CD4-positive, alpha-beta T cell treated with Interleukin-12 subunit alpha and Interleukin-12 subunit beta, for 1 hour (primary cell): ENCODE measurements around the gene KCNJ6.

Experiments used
- DNase-seq: peaks from one replicate; pipeline ENCODE4 v3.0.0-alpha.2; 2020

KCNJ6 gene

DNA sequence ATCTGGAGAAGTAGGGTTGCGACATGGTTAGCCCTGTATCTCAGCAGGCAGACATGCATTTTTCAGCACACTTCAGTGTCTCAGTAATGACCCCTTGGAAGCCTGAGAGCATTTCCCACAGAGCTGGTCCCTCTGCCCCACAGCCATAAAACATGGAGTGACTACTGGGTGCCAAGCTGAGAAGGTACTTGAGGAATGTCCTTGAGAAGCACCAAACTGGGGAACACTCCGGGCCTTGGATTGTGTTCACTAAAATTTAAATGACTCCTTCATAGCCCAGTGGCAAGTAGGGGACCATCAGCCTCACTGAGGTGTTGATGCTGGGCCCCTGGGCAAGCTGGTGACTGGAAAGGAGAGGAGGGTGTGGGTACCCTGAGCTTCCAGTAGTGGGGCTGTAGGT, 54.7 kb downstream of the KCNJ6 start:
- no peak for DNase-seq

GRCh38 chr21:37860416-37860815, 55.8 kb downstream of the KCNJ6 start:
- no peak for DNase-seq

GRCh38 chr21:37855647-37856625, 60.3 kb downstream of the KCNJ6 start:
- no peak for DNase-seq

DNA sequence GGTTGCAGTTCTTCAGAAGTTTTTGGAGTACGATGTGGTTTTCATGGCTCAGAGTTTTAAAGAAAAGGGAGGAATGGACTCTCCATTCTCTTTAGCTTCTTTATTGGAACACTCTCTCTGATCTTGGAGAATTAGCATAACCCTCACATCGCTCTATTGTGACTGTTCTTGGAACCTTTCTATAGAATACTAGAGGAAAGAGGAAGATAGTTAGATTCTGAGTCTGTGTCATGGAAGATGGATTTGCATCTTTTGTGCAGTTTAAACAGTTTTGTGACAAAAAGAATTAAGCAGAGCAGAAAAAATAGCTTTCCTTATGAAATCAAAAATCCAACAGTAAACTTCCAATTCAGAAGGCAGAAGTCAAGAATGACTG, 61.0 kb downstream of the KCNJ6 start:
- DNase-seq: no peak

DNA sequence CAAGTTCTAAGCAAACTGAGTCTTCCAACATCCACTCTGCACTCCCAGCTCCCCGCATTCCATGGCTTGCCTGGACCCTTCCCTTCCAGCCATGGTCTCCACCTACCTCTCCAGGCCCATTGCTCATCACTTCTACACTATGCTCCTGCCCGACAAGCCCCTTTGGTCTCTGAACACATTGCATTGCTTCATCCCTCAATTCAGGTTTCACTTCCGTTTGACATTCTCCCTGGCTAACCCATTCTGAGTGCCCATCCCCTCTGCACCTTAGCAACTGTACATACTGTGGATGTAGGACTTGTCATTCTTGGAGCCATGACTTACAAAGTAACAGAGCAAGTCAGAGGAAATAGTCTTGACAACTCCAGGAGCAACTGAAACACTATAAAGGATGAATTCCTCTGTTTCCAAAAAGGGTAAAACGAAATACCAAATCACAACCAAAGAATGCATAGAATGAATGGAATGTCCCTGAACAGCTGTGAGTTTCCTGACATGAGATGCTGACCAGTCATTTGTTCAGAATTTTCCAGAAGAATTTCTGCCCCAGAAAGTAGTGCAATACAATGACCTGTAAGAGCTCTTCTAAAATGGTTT, 66.7 kb downstream of the KCNJ6 start:
- DNase-seq: no peak

DNA sequence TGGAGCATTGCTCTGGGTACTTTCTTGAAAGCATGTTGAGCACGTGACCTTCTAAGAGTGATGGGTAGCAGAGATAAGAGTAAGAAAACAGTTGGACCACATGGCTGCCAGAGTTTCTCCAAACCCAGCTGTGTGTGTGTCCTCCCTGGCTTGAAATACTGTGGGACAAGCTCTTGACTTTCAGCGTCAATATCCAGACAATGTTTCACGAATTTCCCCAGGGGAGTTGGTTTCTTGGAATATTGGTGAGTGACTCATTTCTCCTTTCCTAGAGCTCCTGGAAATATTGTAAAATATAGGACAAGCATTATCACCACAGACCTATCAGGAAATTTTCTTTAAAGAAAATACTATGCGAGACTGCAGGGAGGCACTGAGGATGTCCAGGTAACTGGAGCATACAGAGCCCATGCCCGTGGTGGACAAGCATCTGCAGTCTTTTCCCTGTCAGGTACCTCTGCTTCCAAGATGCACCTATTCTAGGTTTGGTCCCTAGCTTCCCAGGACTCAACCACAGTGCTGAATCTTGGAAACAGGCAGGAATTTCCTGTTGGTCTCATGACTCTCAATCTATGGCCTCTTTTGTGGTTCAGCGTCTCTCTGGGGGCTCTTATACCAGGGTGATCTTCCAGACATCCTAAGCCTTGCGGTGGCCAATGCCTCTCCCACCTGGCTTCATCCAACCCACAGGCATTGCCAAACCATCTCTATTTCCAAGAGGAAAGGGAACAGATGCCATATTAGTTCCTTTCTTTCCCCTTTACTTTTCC, 67.4 kb downstream of the KCNJ6 start:
- no peak for DNase-seq

DNA sequence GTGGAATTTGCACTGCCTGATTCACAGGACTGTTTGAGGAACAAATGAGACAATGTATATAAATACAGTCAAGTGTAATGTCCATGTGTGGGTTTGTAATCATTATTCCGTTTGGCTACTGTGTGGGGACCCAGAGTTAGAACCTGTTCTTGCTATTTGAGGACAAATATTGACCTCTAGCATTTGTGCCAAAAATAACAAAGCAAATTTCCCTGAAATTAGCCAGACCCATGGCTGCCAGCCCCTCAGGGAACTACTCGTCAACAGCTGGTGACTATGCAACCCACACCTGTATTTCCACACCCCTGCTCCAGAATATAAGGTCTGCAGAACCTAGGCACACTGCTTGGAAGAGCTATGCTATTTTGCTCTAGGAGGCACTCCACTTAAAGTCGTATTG, 70.7 kb downstream of the KCNJ6 start:
- DNase-seq: no peak

DNA sequence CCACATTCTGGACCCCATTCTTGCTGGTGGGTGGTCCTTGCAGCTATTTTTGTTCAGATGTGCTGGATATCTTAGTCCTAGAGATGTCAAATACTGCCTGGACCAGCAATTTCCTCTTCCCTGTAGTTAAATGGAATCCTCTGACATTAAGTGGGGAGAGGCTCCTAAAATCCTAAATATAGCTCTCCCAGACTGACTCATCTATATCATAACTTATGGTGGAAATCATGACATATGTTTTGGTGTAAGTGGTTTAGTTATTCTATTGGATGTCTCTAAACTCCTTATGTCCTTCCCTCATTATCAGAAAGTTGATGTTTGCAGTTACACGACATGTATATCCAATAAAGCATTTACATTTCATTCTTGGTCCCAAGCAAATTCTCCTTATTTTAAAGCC, 73.1 kb downstream of the KCNJ6 start:
- no peak for DNase-seq

DNA sequence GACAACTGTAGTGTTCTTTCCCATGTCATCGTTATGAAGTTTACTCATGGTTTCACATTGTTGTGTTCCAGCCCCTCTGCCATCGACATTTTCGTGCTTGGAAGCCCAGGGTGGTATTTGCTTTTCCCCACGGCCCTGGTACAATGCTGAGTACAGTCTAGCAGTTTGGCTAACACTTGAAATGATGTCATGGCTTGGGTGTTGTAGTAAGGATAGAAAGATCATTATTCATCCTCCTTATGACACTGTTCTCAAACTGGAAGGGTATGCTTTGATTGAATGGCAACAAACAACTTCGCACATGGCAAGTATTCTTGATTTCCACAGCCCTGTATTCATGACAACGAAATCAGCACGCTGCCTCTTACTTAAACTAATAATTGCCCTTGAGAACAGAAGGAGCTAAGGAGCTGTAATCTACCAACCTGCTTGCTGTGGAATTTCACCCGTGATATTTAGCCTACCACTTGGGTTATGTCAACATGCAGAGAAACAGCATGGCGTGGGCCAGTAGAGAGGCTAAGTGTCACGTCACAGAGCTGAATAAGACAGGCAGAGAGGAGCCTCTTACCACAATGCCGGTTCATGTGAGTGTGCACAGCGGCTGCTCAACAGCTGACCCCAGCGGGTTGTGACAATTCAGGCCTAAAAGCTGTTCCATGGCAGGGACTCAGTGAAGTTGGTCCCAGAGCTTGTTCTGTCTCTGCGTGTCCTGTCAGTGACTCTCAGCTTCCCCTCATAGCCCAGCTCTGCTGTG, 73.9 kb downstream of the KCNJ6 start:
- no peak for DNase-seq

- DNase-seq: no peak
These were observed 78.9 kb downstream of the KCNJ6 start for GRCh38 chr21:37837381-37837780.

DNA sequence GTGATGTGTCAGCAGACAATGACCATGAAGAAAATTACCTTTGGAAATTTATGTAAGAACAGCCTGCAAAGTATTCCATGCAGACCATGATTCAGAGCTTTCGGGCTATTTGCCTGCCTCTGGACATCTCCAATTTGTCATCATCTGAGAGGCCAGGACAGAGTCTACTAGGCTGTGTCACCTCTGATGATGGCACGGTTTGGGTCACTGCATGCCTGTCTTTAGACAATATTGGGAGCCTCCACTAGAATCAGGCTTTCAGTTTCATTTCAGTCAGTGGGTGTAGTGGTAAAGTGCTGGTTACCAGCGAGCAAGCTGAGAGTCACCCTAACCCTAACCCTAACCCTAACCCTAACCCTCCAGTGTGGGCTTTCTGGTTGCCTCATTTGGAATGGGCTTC, 80.8 kb downstream of the KCNJ6 start:
- no peak for DNase-seq

- DNase-seq: no peak
These were observed 83.0 kb downstream of the KCNJ6 start for GRCh38 chr21:37833301-37833700.

GRCh38 chr21:37829447-37829846, 86.8 kb downstream of the KCNJ6 start:
- DNase-seq: no peak

GRCh38 chr21:37828991-37829390, 87.3 kb downstream of the KCNJ6 start:
- no peak for DNase-seq

DNA sequence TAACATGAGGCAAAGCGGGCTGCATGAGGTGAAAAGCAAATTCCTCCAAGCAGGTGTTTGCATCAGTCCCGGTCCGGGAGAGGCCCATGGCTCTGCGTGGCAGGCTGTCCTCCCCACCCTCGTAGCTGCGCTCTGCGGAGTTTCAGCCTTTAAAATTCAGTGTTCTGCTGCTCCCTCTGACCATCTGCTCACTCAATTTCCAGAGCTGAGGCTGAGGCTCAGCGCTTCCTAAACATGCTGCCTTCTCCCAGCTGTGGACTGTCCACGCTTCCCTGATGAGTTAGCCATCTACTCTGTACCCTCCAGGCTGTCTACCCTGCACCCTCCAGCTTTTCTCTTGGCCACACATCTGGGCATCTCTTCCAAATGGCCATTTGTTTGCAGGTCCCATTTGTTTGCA, 87.7 kb downstream of the KCNJ6 start:
- DNase-seq: no peak

DNA sequence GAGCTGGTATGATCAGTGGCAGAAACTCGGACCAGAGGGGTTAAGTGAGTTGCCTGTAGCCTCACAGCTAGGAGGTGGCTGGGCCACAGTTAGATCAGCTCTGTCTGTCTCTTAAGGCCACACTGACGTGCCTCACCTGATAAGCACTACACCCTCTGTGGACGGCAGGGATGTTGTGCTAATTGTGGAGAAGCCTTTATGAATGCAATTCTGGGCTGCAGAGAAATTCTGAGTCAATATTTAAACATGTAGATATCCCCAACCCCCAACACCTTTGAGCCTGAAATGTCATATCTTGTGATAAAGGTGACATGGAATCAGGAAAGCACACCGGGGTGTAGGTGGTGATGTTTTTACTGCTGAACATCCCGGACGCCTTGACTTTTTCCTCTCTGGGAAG, 88.3 kb downstream of the KCNJ6 start:
- no peak for DNase-seq

DNA sequence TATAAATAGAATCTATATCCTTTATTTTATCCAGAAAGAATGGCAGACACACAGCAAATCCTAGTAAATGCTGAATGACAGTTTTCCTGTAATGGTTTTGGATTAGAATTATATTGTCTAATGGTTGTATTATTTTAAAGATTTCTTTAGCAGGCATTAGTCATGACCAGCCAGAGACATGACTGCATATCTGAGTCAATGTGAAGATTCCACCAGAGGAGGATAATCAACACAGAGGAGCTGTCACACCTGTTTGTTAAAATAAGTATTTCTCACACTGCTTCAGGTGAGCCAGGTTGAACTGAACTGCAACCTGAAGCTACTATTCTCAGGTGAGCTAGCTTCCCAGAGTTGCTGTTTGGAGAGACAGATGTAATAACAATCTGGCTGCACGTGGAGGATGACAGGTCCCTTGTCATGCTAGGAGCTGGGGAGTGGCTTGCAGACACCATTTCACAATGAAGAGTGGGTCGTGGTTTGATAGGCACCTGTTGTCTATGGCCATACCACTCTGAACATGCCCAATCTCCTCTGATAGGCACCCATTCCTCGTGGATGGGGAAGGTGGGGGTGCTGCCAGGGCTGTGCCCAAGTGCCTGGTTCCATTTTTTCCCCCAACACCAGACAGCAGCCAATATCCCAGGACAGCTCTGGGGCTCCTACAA, 94.3 kb downstream of the KCNJ6 start:
- no peak for DNase-seq

GRCh38 chr21:37821092-37821491, 95.2 kb downstream of the KCNJ6 start:
- no peak for DNase-seq

- no peak for DNase-seq
These were observed 96.9 kb downstream of the KCNJ6 start for GRCh38 chr21:37819372-37819771.

DNA sequence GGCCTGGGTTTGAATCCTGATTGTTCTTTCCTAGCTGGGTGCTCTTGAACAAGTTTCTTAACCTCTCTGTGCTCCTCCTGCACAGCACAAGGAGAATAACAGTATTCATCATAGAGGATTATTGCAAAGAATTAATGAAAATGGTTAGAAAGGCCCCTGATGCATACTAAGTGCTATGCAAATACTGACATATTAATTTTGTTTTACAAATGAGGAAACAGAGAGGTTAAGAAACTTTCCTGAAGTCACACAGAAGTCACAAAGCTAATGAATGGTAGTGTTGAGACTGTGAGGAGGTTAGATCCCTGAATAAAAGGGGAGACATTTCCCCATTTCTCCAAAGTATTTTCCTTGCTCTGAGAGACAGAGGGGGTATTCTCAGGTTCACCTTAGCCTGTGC, 99.0 kb downstream of the KCNJ6 start:
- no peak for DNase-seq

DNA sequence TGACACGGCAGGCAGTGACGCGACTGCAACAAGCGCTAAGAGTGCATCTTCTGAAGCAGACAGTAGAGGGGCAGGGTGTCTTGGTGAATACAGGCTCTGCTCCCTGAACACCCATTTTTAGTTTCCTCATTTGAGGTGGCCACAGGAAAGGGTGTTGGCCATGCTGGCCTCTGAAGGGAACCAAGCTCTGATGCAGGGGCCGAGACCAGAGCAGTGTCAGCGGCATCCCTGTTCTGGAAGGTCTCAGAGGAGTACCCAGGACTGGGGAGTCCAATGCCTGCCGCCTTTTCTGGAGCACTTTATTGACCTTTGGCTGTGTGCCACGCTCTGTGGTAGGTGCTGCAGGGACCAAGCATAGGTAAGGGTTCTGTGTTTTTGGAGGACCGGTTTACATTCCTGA, 100.4 kb downstream of the KCNJ6 start:
- DNase-seq: no peak

DNA sequence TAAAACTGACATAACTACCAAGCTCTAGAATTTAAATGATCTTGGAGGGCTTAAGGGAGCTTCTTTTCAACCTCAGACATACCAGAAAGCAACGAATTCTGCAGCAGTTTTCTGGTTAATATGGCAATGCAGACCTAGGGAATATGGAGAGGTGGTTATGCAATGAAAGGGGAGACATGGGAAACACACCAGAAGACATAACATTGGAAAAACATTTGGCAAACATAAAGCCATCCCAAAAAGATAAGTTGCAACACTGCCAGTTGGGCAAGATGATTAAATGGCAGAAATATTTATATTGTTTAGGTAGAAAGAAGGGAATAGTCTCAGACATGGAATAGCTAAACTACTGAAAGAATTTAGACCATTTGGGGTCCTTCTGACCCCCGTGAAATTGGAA, 104.5 kb downstream of the KCNJ6 start:
- no peak for DNase-seq
